GM21360 (cell line): Measurements from ENCODE around the gene ITGB5.
"Not testable (repeated sequence)": the region's sequence is repeated elsewhere in the genome, so short reads cannot be mapped to it uniquely, and the experiment has no call there.

Experiments
- ATAC-seq: cut with Tn5 transposase; IDR thresholded peaks from one replicate; pipeline ENCODE4 v1.9.1; 2021; ENCODE audit warnings: mild to moderate bottlenecking, moderate library complexity; ENCODE audit not compliant: unreplicated experiment

Gene ITGB5

GRCh38 chr3:124838963-124839362 is 48.2 kb downstream of the ITGB5 start:
- ATAC-seq: no peak

GRCh38 chr3:124837730-124838186 is 49.4 kb downstream of the ITGB5 start:
- no peak for ATAC-seq

DNA sequence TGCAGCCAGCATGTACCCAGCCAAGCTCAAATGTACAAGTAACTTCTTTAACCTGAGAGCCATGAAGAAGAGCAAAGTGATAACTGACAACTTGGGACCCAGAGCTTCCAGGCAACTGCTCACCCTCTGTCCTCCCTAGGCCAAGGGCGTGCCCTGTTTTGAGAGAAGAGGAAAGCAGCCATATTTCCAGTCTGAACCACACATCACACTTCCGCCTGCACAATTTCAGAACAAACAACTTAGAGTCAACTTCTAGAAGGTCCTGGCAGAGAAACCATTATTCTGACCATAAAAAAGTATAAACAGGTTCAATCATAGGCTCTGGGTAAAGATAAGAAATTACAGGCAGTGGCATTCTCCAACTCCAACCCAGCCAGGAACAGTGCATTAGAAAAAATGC is 50.1 kb downstream of the ITGB5 start:
- ATAC-seq: no peak

- ATAC-seq: no peak
Measured at GRCh38 chr3:124836448-124836847, 50.7 kb downstream of the ITGB5 start.

- peak; percentile 91 for ATAC-seq
Measured at GRCh38 chr3:124834723-124835718, 52.1 kb downstream of the ITGB5 start.

- no peak for ATAC-seq
Measured at GRCh38 chr3:124833710-124834332, 53.3 kb downstream of the ITGB5 start.

GRCh38 chr3:124832782-124833709 is 54.1 kb downstream of the ITGB5 start:
- no peak for ATAC-seq

GRCh38 chr3:124831628-124832199 is 55.5 kb downstream of the ITGB5 start:
- no peak for ATAC-seq

DNA sequence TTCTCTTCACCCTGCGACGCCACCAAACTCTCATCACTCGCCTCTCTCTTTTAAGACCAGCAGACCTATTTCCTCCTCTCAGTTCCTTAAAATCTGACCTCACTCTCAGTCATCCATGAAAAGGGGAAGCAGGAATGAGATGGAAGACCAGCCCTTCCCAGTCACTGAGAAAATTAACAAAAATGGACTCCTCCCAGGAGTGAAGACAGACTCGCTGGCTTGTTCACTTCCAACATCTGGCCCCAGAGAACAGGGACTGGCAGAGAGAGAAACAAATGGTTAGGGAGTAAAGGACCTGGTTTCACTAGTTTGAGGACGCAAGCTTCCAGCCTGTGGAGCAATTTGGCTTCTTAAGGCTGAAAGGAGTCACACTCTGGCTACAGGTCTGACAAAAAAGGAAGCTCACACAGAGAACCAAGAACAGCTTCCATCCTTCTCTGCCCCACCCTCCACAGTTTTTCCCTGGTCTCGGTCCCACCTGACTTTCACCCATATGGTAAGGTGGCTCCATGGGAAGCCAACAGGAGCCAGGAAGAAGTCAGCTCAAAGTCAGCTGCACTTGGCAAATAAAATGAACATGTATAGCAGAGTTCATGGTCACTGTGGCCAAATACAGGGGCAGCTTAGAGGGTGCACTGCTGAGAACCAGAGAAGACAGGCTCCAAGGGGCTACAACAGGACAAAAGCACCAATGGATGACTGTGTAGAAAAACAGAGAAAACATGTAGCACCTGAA is 57.2 kb downstream of the ITGB5 start:
- no peak for ATAC-seq

- ATAC-seq: no peak
Measured at GRCh38 chr3:124829178-124829818, 57.9 kb downstream of the ITGB5 start.

DNA sequence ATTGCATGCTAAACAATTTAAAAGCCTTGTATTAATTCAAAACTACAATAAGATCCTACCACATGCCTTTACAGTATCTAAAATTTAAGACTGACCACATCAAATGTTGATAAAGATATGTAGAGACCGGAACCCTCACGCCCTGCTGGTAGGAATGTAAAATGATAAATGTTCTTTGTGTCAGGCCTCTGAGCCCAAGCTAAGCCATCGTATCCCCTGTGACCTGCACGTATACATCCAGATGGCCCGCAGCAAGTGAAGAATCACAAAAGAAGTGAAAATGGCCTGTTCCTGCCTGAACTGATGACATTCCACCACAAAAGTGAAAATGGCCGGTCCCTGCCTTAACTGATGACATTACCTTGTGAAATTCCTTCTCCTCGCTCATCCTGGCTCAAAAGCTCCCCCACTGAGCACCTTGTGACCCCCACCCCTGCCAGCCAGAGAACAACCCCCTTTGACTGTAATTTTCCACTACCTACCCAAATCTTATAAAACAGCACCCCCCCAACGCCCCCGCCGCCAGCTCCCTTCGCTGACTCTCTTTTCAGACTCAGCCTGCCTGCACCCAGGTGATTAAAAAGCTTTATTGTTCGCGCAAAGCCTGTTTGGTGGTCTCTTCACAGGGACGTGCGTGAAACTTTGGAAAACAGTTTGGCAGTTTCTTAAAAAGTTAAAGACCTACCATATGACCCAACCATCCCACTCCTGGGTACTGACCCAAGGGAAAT is 59.5 kb downstream of the ITGB5 start:
- not testable (repeated sequence) for ATAC-seq

GRCh38 chr3:124826703-124827102 is 60.5 kb downstream of the ITGB5 start:
- no peak for ATAC-seq

DNA sequence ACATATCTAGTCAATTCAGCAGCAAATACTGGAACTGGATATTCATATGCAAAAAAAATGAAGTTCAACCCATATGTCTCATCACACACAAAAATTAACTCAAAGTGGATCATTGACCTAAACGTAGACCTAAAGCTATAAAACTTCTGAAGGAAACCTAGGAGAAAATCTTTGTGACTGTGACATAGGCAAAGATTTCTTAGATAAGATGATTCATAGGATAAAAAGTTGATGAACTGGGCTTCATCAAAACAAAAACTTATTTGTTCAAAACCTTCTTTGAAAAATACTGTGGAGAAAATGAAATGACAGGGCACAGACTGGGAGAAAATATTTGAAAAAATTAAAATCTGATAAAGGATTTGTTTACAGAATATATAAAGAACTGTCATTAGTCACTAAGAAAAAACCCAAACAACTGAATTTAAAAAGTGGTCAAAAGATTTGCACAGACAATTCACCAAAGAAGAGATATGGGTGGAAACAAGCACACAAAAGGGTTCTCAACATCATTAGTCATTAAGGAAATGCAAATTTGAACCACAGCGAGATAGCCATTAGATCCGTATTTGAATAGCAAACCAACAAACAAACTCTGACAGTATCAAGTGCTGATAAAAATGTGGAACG is 62.8 kb downstream of the ITGB5 start:
- ATAC-seq: no peak

- no peak for ATAC-seq
Measured at GRCh38 chr3:124823648-124824047, 63.5 kb downstream of the ITGB5 start.

DNA sequence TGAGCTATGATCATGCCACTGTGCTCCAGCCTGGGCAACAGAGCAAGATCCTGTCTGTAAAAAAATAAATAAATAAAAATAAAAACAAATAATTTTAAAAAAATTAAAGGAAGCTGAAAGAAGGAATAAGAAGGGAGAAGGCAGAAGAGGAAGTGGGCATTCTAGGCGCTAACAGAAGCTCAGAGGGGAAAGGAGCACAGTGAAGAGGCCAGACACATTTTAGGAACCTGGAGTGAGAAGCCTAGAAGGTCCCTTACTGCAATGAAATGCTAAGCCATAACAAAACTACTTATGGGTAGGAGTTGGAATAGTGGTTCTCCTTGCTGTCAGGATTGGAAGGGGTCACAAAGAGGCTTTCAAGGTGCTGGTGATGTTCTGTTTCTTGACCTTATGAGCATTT is 64.0 kb downstream of the ITGB5 start:
- no peak for ATAC-seq

- no peak for ATAC-seq
Measured at GRCh38 chr3:124821356-124821755, 65.8 kb downstream of the ITGB5 start.

GRCh38 chr3:124818398-124819091 is 68.6 kb downstream of the ITGB5 start:
- no peak for ATAC-seq

DNA sequence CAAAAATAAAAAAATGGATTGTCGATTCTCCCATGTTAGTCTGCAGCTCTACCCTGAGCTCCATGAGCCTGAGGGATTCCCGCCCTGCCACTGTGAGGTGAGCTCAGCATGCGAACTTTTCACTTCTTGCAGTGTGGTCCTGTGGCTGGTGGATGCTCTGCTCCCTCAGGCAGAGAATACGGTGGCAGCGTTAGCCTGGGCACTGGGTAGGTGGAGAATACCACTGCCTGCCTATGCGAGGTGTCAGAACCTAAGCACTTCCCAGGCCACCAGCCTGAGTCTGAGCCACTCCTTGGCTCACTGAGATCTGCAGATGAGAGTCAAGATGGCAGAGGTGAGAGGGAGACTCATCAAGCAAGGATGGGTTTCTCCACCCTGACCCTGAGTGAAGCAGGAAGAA is 70.1 kb downstream of the ITGB5 start:
- no peak for ATAC-seq
